Measurements from ENCODE around the gene ST8SIA5.

ST8SIA5 gene

DNA sequence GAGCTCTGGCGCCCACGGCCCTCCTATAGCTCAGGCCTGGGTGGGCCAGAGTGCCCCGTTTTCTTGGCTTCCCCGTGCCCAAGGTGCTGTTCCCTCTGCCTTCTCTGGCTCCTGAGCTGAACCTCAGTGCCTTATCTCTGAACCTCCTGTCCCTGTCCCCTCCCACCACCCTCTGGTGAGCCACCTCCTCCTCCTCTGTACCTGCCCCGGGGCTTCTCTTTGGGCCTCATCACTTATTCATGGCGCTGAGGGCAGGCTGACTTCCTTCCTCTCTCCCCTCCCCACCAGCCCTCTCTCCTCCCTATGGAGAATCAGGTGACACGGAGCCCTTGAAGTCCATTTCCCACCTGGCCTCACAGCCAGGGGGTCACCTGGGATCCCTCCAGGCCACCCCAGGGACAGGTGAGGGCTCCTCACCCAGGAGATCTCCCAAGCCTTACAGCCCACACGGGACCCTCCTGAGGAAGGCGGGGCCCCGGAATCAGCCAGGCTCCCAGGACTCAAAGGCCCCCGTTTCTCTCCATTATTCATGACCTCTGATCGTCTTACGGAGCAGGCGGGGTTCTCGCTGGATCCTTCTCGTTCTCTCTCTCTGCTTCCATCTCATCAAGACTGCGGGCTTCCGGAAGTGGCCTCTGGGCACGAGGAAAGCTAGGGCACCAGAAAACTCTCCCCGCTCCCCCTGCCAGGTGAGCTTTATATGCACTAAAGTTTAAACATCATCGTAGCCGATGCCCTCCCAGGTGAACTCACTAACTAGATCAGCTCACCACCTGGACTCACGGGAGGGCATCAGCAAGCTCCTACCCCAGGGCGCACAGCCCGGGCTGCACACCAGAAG is 99.5 kb downstream of the ST8SIA5 start, which contains the start of gene LOXHD1:
Gene LOXHD1, minus strand, starts transcription at position 106 of the 841 bp plus-strand sequence. CDS start 187 bp downstream, outside the sequence.
- DNase-seq: no peak
- Mint-ChIP-seq H3K4me3 (no peak within 1 kb of the TSS), H3K9me3 (no peaks in the 10 kb centered on the region), H3K4me1 (no peaks in the 10 kb centered on the region), H3K27ac (no peak within 1 kb of the TSS), H3K36me3 (no peaks in the 10 kb centered on the region), H3K27me3 (peaks cover 3% of the 10 kb centered on the region)
- CTCF ChIA-PET: interaction anchor here (0.6 to 6.7 kb wide), 49 partner anchors 8 to 993 kb away, joined by 3 to 119 read pairs (median 4); a partner anchor contains a TSS

DNA sequence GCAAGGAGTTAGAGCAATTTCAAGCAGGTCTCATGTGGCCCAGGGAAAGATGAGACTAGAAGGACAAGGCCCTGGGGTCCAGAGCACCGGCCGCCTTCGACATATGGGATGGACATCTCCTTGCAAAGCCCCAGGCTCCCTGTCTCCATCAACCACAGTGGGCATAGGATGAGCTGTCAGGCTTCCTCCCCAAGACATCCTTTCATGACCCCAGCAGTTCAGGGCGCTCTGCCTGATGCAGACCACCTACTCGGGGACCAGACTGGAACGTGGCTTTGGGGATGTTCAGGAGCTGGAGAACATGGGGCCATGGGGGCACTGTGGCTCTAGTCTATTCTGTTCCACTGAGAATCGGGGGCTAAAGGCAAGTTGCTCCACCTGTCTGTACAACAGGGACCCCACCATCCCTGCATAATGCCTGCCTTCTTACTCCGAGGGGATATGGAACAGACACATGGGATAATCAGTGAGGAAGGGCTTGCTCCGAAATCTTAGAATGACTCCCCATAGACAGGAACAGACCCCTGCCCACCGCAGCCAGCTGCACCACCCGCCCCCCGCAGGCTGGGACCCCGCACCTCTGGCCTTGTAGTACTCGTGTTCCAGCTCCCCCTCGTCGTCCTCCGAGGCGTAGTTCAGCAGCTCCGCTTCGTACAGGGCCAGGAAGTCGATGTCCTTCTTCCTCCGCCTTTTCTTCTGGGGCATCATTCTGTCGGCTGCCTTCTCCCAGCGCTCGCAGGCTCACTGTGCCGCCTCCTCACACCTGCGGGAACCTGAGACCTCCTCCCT is 100.3 kb downstream of the ST8SIA5 start:
- Mint-ChIP-seq H3K4me1 (no peaks in the 10 kb centered on the region), H3K27me3 (peaks cover 3% of the 10 kb centered on the region), H3K4me3 (no peak overlapping the region), H3K27ac (no peak overlapping the region), H3K36me3 (no peaks in the 10 kb centered on the region), H3K9me3 (no peaks in the 10 kb centered on the region)
- CTCF ChIA-PET: interaction anchor here (0.7 to 6.7 kb wide), 7 partner anchors 9 to 507 kb away, joined by 3 to 119 read pairs (median 16); no protein-coding TSS in a partner anchor
- DNase-seq: no peak

DNA sequence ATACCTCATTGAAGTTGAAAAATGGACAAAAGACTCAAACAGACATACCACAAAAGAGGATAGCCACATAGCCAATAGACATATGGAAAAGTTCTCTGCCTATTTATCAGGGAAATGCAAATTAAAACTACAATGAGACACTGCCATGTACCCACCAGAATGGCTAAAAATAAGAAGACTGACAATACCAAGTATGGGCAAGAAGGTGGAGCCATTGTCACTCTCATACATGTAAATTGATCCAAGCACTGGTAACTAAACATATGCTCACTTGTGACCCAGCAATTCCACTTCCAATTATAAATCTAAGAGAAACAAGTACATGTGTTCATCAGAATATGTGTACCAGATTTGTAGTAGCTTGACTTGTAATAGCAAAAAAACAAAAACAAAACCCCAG is 104.5 kb downstream of the ST8SIA5 start:
- CTCF ChIA-PET: interaction anchor here (3.2 kb wide), 1 partner anchor 371 kb away, joined by 12 read pairs; no protein-coding TSS in a partner anchor
- no peak for DNase-seq
- H3K36me3 Mint-ChIP-seq: no peaks in the 10 kb centered on the region
- no peaks in the 10 kb centered on the region for H3K4me1 Mint-ChIP-seq
- no peak overlapping the region for H3K4me3 Mint-ChIP-seq
- peaks cover 15% of the 10 kb centered on the region for H3K27me3 Mint-ChIP-seq
- no peak overlapping the region for H3K27ac Mint-ChIP-seq
- H3K9me3 Mint-ChIP-seq: no peaks in the 10 kb centered on the region

DNA sequence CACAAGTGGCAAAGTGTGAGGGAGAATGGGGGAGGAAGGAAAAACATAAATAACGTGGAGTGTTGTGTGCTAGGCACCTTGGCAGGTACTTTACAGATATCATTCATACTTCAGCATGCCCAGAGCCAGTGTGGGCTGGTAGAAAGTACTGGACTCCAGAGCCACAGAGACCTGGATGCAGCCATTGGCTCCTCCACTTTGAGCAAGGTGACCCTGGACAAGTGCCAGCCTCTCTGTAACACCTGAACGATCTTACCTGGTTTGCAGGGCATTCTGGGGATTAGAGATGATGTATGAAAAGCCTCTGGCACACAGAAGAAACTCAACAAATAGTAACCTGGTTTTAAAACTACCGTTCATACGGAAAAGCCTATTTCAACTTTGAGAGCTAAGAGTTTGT is 106.2 kb downstream of the ST8SIA5 start:
- Mint-ChIP-seq H3K27me3 (peaks cover 20% of the 10 kb centered on the region), H3K4me1 (no peaks in the 10 kb centered on the region), H3K4me3 (no peak overlapping the region), H3K36me3 (no peaks in the 10 kb centered on the region), H3K27ac (no peak overlapping the region), H3K9me3 (no peaks in the 10 kb centered on the region)
- DNase-seq: no peak
- CTCF ChIA-PET: interaction anchor here (1.0 kb wide), 1 partner anchor 477 kb away, joined by 3 read pairs; a partner anchor contains a TSS

DNA sequence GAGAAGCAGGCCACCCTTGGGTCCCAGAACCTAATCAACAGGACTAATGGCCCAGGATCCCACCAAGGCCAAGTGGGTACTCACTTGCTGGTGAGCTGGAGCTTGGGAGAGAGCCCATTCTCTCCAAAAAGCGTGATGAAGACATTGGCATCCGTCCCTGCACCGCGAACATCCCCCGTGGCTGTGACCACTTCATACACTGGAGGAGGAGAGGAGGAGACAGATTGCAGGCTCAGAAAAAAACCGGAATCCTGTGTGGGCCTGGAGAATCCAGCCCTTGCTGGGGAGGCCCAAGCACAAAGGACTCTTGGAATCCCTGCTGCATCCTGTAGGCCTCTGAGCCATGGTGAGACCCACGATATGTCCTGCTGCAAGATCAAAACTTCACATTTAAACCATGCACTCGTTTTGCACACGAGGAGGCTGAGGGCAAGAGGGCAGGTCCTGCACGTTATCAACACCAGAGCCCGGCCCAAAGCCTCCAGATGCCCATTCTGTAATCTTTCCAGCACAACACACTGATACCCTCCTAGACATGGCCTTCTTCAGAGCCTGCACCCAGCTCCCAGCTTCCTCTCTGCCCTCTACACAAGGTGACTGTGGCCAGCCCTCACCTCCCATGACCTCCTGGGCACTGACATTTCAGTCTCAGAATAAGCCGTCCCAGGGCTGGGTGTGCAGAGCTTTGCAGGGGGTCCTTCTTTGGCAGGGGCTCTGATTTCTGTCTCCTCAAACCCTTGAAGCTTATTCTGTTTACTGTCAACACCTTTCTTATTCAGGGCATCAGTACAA is 107.6 kb downstream of the ST8SIA5 start:
- no peak for DNase-seq
- H3K9me3 Mint-ChIP-seq: no peaks in the 10 kb centered on the region
- no peak overlapping the region for H3K27ac Mint-ChIP-seq
- no peak overlapping the region for H3K4me3 Mint-ChIP-seq
- peaks cover 29% of the 10 kb centered on the region for H3K27me3 Mint-ChIP-seq
- H3K4me1 Mint-ChIP-seq: no peaks in the 10 kb centered on the region
- H3K36me3 Mint-ChIP-seq: no peaks in the 10 kb centered on the region
- CTCF ChIA-PET: interaction anchor here (1.0 to 1.7 kb wide), 2 partner anchors 9 to 476 kb away, joined by 3 to 7 read pairs; a partner anchor contains a TSS

DNA sequence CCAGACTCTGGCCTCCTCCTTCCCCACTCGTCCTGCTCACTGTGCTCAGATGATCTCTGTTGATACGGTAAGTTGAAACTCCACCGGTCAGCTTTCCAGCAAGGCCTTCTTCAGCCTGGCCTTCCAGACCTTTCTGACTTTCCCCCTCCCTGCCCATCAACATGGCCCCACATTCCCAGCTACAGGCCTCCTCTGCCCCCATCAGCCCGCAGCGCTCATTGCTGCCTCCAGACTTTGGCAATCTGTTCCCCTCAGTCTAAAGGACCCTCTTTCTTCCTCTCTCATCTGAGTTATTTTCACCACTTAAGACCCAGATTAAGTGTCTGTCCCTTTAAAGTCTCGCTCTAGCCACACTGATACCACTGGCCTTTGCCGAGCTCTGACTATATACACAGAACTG is 110.4 kb downstream of the ST8SIA5 start:
- peaks cover 36% of the 10 kb centered on the region for H3K27me3 Mint-ChIP-seq

DNA sequence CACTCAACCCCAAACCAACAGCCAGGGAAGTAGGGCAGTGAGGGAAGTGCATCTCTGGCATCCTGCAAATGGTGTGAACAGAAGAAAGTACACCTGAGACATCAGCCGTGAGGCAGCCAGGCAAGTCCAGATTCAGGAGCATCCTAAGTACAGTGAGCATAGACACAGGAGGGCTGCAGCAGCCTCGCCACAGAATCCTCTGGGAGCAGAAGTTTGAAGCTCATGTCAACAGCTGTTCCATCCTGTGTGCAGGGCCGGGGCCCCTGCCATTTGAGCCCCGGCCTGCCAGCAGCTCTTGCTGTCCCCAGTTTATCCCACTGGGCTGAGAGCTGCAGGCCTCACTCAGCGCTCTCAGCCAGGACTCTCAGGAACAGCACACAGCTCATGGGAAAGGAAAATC is 114.3 kb downstream of the ST8SIA5 start:
- CTCF ChIA-PET: no interaction called here
- H3K27ac Mint-ChIP-seq: no peak overlapping the region
- peaks cover 25% of the 10 kb centered on the region for H3K27me3 Mint-ChIP-seq
- H3K9me3 Mint-ChIP-seq: no peaks in the 10 kb centered on the region
- DNase-seq: no peak
- no peaks in the 10 kb centered on the region for H3K4me1 Mint-ChIP-seq
- no peak overlapping the region for H3K4me3 Mint-ChIP-seq
- H3K36me3 Mint-ChIP-seq: no peaks in the 10 kb centered on the region

More for the DNA sequence above, 110.4 kb downstream of the ST8SIA5 start:
- no peaks in the 10 kb centered on the region for H3K4me1 Mint-ChIP-seq
- H3K4me3 Mint-ChIP-seq: no peak overlapping the region
- no peak overlapping the region for H3K27ac Mint-ChIP-seq
- DNase-seq: no peak
- H3K9me3 Mint-ChIP-seq: no peaks in the 10 kb centered on the region
- no peaks in the 10 kb centered on the region for H3K36me3 Mint-ChIP-seq
- CTCF ChIA-PET: interaction anchor here (2.7 kb wide), 1 partner anchor 11 kb away, joined by 14 read pairs; the partner anchor contains the start of gene LOXHD1

DNA sequence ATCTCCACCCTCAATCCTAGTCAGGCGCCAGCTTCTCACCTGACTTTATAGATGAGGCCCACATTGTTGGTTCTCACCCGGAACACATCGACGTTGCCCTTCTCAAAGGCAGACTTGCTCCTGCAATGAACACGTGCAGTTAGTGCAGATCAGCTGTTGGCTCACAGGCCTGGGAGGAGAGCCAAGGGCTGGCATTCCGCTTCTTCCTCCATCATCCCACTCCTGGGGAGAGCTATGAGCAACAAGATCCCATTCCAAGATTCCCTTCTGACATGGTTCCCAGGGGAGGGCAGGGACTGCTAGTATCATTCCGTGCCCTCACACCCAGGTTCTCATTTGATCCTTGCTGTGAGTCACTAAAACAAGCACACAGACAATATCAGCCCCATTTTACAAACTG is 114.9 kb downstream of the ST8SIA5 start:
- no peak overlapping the region for H3K27ac Mint-ChIP-seq
- H3K36me3 Mint-ChIP-seq: no peaks in the 10 kb centered on the region
- H3K27me3 Mint-ChIP-seq: peaks cover 25% of the 10 kb centered on the region
- no peaks in the 10 kb centered on the region for H3K9me3 Mint-ChIP-seq
- no peaks in the 10 kb centered on the region for H3K4me1 Mint-ChIP-seq
- no peak overlapping the region for H3K4me3 Mint-ChIP-seq
- DNase-seq: no peak
- CTCF ChIA-PET: interaction anchor here (1.2 kb wide), 1 partner anchor 16 kb away, joined by 3 read pairs; no protein-coding TSS in a partner anchor

DNA sequence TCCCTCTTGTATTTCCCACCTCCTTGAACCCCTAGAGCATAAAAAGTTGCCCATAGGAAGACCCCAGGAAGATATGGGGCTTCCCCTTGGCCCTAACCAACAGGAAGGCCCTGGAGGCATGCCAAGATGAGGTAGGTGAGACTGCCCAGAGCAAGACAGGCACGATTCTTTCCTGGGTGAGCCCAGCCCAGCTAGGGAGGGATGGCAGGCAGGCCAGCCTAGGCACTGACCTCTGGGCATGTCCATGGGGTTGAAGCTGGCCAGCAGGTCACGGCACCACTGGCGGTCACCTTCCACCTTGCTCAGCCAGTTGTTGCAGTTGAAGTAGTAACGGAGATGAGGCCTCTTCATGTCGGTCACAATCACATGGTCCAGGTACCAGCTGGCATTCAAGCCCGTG is 117.5 kb downstream of the ST8SIA5 start:
- Mint-ChIP-seq H3K36me3 (no peaks in the 10 kb centered on the region), H3K27me3 (peaks cover 18% of the 10 kb centered on the region), H3K4me1 (peaks cover 5% of the 10 kb centered on the region), H3K9me3 (no peaks in the 10 kb centered on the region), H3K4me3 (no peak overlapping the region), H3K27ac (no peak overlapping the region)
- CTCF ChIA-PET: interaction anchor here (1.1 kb wide), 1 partner anchor 19 kb away, joined by 6 read pairs; no protein-coding TSS in a partner anchor
- no peak for DNase-seq

DNA sequence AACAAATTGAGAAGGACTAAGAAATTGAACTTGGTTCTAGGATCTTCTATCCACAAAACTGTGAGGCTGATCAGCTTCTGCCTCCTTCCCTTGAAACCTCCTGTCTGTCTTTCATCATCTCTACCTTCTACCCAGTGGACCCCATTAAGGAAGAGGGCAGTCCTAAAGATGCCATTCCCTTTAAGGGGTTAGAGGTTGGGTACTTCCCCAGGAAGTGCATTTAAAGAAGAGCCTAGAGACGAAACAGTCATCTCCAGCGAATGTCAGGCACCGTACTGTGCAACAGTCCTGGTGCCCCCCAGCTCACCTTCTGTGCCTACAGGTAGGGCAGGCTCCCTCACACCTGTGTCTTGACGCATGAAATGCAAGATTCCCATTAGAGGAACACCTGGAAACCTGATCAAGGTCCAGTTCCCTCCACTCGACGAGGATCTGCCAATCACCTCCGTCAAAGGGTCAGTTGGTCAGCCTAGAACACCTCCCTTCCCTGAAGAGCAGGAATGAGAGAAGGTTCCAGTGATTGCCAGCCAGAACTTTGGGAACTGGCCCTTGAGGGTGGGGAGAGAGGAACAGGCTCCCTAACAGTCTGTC is 120.7 kb downstream of the ST8SIA5 start:
- peaks cover 5% of the 10 kb centered on the region for H3K4me1 Mint-ChIP-seq
- no peak overlapping the region for H3K27ac Mint-ChIP-seq
- no peak for DNase-seq
- no peak overlapping the region for H3K4me3 Mint-ChIP-seq
- CTCF ChIA-PET: no interaction called here
- H3K27me3 Mint-ChIP-seq: peaks cover 23% of the 10 kb centered on the region
- peaks cover 2% of the 10 kb centered on the region for H3K9me3 Mint-ChIP-seq
- no peaks in the 10 kb centered on the region for H3K36me3 Mint-ChIP-seq

DNA sequence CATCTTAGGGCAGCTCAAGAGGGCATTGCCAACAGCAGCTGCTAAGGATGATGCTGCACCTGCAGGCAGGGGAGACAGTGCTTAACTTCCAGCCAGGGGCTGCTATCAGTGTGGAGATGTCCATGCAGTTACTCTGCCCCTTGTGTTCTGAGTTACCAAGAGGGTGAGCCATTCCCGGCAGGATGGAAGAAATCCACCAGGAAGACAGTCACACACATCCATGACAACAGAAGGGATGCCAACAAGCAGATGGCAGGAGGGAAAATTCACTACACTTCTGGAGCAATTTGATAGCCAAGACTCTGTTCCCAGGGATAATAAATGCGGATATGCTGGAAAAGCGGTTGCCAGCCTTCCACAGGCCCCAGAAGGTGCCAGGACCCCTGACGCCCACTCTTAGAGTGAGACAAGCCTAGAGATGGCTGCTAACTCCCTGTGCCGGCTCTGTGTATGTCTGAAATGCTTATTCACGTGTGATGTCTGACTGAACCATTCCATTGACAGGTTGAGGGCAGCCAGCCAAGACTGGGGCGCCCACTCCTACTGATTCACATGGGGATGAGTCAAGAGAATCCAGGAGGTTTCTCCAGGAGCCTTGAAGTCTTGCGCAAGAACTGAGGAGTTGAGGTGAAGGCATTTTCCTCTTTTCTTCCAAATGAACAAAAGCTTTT is 124.3 kb downstream of the ST8SIA5 start:
- H3K9me3 Mint-ChIP-seq: peaks cover 9% of the 10 kb centered on the region
- no peak overlapping the region for H3K27ac Mint-ChIP-seq
- DNase-seq: no peak
- CTCF ChIA-PET: no interaction called here
- H3K36me3 Mint-ChIP-seq: no peaks in the 10 kb centered on the region
- H3K4me1 Mint-ChIP-seq: peaks cover 24% of the 10 kb centered on the region
- no peak overlapping the region for H3K4me3 Mint-ChIP-seq
- peaks cover 31% of the 10 kb centered on the region for H3K27me3 Mint-ChIP-seq

DNA sequence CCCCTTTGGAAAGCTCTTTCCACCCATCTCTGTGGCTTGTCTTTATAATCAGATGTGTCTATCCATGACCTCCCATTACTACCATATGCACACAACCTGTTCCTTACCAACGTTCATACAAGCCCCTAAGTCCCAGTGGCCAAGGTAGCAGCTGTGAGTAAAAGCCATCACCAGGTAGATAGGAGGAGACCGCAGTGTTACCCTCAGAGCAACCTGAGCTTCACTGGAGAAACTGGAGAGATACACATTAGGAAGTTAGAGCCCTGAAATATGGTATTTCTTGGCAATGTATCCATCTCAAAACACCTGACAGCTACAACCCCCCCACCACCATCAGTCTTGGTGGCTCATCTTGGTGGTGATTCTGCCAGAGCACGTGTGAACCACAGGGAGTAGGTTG is 125.9 kb downstream of the ST8SIA5 start:
- H3K4me1 Mint-ChIP-seq: peaks cover 21% of the 10 kb centered on the region
- CTCF ChIA-PET: no interaction called here
- H3K27ac Mint-ChIP-seq: no peak overlapping the region
- no peaks in the 10 kb centered on the region for H3K36me3 Mint-ChIP-seq
- peaks cover 9% of the 10 kb centered on the region for H3K9me3 Mint-ChIP-seq
- no peak overlapping the region for H3K4me3 Mint-ChIP-seq
- DNase-seq: no peak
- peaks cover 33% of the 10 kb centered on the region for H3K27me3 Mint-ChIP-seq

DNA sequence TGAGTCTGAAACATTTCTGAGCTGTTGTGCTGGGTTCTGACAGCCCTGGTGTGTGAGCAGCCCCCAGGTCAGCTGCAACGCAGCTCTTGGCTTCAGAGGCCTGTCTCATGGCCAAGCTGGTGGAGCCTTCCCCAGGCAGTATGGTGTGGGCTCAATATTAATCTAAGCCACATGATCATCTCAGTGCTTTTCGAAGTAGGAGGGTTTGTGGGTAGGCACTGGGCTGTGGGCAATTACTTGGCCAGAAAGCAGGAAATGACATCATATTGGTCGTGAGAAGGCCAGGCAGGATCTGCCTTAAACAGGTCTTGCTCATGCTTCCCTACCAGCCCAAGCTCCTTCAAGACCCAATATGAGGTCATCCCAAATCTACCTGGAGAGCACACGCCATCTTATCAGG is 126.7 kb downstream of the ST8SIA5 start:
- H3K4me1 Mint-ChIP-seq: peaks cover 18% of the 10 kb centered on the region
- H3K9me3 Mint-ChIP-seq: peaks cover 9% of the 10 kb centered on the region
- peak overlapping the region; percentile 9 for H3K27ac Mint-ChIP-seq
- DNase-seq: no peak
- CTCF ChIA-PET: no interaction called here
- no peaks in the 10 kb centered on the region for H3K36me3 Mint-ChIP-seq
- peaks cover 30% of the 10 kb centered on the region for H3K27me3 Mint-ChIP-seq
- H3K4me3 Mint-ChIP-seq: no peak overlapping the region

All from activated naive CD4-positive, alpha-beta T cell treated with anti-CD3 and anti-CD28 coated beads, Interleukin-2, amount 10 ng/mL, durations not matched to agents 7 days and 5 days (primary cell).